A549 (cell line): ENCODE data around the gene FKBP15.
"Not testable (repeated sequence)": the region's sequence is repeated elsewhere in the genome, so short reads cannot be mapped to it uniquely, and the experiment has no call there.

Experiments used
- CEBPB ChIP-seq, 2 experiments: fragments of >200 bp in 1 of 2; sonication (Bioruptor Twin) in 1 of 2; formaldehyde crosslinking in 1 of 2; IDR thresholded peaks; 2 replicates each; pipeline ENCODE4 v1.6.1; 2012 to 2016
- CTCF ChIP-seq: fragments of >200 bp; sonication (Bioruptor Twin); formaldehyde crosslinking; IDR thresholded peaks from 3 replicates; pipeline ENCODE4 v1.5.1; 2016
- KDM5A ChIP-seq: fragments of 200-600 bp; sonication (generic); IDR thresholded peaks from 2 replicates; pipeline ENCODE4 v1.6.1; 2016; ENCODE audit warnings: antibody characterized with exemption, mild to moderate bottlenecking
- POLR2A ChIP-seq: IDR thresholded peaks from 2 replicates; pipeline ENCODE4 v1.6.1; 2012; ENCODE audit warnings: mild to moderate bottlenecking, low read length
- RAD21 ChIP-seq, 2 experiments: fragments of >200 bp in 1 of 2; sonication (Bioruptor Twin) in 1 of 2; formaldehyde crosslinking in 1 of 2; IDR thresholded peaks in 1 of 2; conservative IDR thresholded peaks in 1 of 2; 2 replicates in 1 of 2; 3 replicates in 1 of 2; pipeline ENCODE4 v1.6.1; 2012 to 2018; ENCODE audit warnings: inconsistent platforms in 1 of 2

GRCh38 chr9:113149561-113149960, 71.5 kb downstream of the FKBP15 start:
- not testable (repeated sequence) for TF ChIP-seq CEBPB (IDR thresholded peaks at IDR 0.05); KDM5A; CTCF; RAD21 (conservative IDR thresholded peaks at IDR 0.05 in 1 of 2, IDR thresholded peaks at IDR 0.05 in 1 of 2); POLR2A
